ENCODE data around the gene JAKMIP2.

Gene JAKMIP2

GRCh38 chr5:147789820-147790219 lies 7.3 kb upstream of the JAKMIP2 start:
- in situ Hi-C loops (cut with MboI; ENCODE audit: low pct_unique_long_range_greater_than_20kb, low sequenced_read_pairs, unreplicated experiment), result no loop called here
- DNase-seq (ENCODE audit: low spot score), result no peak
- TF ChIP-seq CTCF (IDR thresholded peaks at IDR 0.05; ENCODE audit: extremely low read depth, insufficient read depth, missing control alignments), result no peak

DNA sequence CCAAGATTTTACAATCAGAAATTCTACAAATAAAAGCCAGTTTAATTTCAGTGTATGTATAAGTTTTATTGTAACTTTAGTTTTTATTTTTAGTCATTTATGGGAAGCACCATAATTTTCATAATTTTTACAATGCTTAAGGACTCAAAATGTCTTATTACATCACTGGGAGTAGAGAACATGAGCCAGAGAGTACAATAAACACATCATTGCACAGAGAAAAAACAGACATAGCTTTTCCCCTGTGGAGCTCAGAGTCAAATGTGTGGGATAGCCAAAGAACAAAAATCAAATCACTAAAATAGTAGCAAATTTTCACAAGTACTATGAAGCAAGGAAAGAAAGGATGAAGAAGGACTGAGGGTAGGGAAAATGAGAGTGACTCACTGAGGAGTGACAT lies 5.5 kb upstream of the JAKMIP2 start:
- no peak for TF ChIP-seq CTCF (IDR thresholded peaks at IDR 0.05; ENCODE audit: extremely low read depth, insufficient read depth, missing control alignments)
- in situ Hi-C loops (cut with MboI; ENCODE audit: low pct_unique_long_range_greater_than_20kb, low sequenced_read_pairs, unreplicated experiment), result no loop called here
- DNase-seq (ENCODE audit: low spot score), result no peak

- no peak for DNase-seq (ENCODE audit: low spot score)
- no peak for TF ChIP-seq CTCF (IDR thresholded peaks at IDR 0.05; ENCODE audit: extremely low read depth, insufficient read depth, missing control alignments)
- in situ Hi-C loops (cut with MboI; ENCODE audit: low pct_unique_long_range_greater_than_20kb, low sequenced_read_pairs, unreplicated experiment), result no loop called here
Measured at GRCh38 chr5:147786142-147786541, 3.6 kb upstream of the JAKMIP2 start.

DNA sequence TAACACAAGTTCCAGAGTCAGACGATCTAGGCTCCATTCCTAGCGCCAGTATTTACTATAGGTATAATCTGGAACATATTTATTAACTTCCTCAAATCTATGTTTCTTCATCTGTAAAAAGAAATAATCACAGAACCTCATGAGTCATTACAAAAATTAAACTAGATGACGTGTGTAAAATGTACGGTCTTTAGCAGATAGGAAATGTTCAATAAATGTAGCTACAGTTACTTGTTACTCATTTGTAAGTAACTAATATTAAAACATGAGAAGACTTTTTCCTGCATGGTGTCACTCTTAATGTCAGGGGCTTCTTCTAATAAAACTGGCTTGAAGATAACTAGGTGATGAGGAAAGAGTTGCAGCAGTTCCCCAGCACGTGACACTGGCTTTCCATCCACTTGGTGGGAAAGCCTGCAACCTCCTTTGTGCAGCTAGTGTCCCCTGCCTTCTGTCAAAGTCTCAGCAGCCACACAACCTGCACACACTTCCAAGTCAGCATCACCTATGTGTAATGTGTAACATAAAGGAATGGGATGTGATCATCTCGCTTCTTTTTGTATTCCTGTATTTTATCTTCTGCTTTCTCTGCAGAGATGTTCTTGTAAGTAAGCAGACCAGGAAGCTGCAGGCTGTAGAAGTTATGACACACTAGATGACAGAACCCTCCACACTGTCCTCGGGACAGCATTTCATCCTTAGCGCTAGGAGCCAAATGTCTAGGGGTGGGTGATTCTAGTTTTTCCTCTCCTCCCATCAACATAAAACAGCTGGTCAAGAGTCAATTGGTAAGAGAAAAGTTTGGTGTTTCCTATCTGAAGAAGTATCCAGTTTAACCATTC lies 1.8 kb upstream of the JAKMIP2 start:
- in situ Hi-C loops (cut with MboI; ENCODE audit: low pct_unique_long_range_greater_than_20kb, low sequenced_read_pairs, unreplicated experiment), result no loop called here
- DNase-seq (ENCODE audit: low spot score), result no peak
- no peak for TF ChIP-seq CTCF (IDR thresholded peaks at IDR 0.05; ENCODE audit: extremely low read depth, insufficient read depth, missing control alignments)

- no peak for DNase-seq (ENCODE audit: low spot score)
- no peak for TF ChIP-seq CTCF (IDR thresholded peaks at IDR 0.05; ENCODE audit: extremely low read depth, insufficient read depth, missing control alignments)
- in situ Hi-C loops (cut with MboI; ENCODE audit: low pct_unique_long_range_greater_than_20kb, low sequenced_read_pairs, unreplicated experiment), result no loop called here
Measured at GRCh38 chr5:147780924-147781573, 1.5 kb downstream of the JAKMIP2 start.

DNA sequence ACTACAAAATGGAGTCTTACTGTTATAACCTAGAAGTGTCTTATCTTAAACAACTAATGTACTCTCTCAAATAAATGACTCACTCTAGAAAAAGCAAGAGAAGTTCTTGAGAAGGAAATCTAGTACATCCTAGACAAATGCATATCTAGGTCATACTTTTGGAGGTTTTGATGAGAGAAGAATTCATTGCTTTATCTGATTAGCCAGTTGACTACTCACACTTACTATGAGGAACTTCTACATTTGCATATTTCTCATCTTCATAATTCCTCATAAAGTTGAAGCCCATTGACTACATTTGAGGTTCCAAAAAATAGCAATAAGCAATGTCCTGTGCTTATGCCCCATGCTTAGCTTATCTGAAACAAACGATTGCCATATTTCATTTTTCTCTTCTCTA lies 2.8 kb downstream of the JAKMIP2 start:
- in situ Hi-C loops (cut with MboI; ENCODE audit: low pct_unique_long_range_greater_than_20kb, low sequenced_read_pairs, unreplicated experiment), result no loop called here
- no peak for TF ChIP-seq CTCF (IDR thresholded peaks at IDR 0.05; ENCODE audit: extremely low read depth, insufficient read depth, missing control alignments)
- no peak for DNase-seq (ENCODE audit: low spot score)
